HG03135 (cell line): ENCODE data around the gene FGF19.
"Not testable (repeated sequence)": the region's sequence is repeated elsewhere in the genome, so short reads cannot be mapped to it uniquely, and the experiment has no call there.

Source experiments
- ATAC-seq: cut with Tn5 transposase; IDR thresholded peaks from one replicate; pipeline ENCODE4 v1.9.1; 2021; ENCODE audit warnings: mild to moderate bottlenecking, moderate library complexity; ENCODE audit not compliant: unreplicated experiment

The FGF19 gene

DNA sequence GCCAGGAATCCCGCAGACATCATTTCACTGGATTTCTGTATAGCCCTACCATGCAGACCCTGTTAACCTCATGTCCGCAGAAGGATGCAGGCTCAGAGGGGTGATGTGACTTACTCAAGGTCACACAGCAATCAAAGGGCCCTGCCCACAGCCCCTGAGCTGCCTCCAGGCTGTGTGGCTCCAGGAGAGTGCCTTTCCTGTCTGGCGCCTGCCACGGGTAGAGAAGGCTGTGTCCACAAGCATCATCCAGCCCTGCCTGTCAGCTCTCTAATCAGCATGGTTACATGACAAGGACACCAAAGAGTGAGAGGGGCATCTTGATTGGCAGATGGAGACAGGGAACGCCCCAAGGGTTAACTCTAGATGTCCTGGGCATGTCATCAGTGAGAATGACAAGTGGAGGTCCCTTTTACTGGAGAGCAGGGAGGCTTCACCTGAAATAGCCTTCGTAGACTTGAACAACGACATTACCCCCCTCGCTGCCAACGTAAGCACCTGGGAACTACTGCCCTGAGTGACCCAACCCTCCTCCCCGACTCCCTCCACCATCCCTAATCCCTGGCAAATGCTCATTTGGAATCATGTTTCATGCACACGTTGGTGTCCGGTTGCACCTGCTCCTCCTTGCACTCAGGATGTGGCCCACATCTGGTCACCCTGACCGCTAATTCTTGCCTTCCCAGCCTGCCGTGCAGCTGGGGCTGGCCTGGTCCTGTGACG is 6.9 kb downstream of the FGF19 start:
- ATAC-seq: no peak

DNA sequence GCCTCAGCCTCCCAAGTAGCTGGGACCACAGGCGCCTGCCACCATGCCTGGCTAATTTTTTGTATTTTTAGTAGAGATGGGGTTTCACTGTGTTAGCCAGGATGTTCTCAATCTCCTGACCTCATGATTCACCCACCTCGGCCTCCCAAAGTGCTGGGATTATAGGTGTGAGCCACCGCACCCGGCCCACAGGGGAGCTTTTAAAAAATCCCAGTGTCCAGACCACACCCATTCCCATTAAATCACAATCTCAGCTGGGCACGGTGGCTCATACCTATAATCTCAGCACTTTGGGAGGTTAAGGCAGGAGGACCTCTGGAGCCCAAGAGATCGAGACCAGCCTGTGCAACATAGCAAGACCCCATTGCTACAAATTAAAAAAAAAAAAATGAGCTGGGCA is 7.8 kb downstream of the FGF19 start:
- not testable (repeated sequence) for ATAC-seq

DNA sequence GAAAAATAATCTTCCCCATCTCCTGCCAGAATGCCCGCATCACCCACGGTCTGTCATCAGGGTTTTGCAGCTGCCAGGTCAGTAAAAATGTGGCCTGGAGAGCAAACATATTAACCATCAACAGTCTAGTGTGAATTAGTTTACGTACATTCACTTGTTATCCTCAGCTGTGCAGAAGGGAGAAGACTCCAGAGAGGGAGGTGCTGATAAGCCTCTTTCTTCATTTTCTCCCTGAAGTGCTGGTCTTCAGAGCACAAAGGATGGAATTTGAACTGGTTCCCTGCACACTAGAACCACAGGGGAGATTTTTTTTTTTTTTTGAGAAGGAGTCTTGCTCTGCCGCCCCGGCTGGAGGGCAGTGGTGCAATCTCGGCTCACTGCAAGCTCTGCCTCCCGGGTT is 8.2 kb downstream of the FGF19 start:
- ATAC-seq: no peak

DNA sequence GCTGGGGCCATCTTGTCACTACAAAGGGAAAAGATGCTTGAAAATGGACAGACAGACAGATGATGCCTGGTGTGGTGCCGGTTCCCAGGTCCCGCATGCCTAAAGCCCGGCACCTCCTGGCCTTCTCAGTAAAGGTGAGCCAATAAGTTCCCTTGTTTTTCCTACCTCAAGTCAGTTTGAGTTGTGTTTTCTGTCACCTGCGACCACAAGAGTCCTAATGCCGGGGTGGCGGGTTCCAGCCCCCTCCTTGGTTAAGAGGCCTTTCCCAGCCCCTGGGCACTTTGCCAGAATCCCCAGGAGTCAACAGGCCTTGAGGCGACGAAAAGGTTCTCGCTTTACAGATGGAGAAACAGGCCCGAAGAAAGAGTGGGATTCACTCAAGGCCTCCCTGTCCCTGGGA is 9.0 kb downstream of the FGF19 start:
- no peak for ATAC-seq

DNA sequence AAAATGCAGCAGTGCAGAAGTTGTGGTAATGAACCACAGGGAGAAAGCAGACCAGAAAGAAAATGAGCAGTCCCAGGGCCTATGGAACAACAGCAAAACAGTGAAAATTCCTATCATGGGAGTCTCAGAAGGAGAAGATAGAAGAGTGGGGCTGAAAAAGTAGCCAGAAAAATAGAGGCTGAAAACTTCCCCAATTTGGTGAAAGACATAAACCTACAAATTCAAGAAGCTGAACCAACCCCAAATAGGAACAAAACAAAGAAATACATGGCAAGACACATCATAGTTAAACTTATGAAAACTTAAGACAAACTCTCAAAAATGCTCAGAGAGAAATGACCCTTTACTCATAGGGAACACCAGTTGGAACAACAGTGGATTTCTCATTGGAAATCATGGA is 11.4 kb downstream of the FGF19 start:
- ATAC-seq: no peak

DNA sequence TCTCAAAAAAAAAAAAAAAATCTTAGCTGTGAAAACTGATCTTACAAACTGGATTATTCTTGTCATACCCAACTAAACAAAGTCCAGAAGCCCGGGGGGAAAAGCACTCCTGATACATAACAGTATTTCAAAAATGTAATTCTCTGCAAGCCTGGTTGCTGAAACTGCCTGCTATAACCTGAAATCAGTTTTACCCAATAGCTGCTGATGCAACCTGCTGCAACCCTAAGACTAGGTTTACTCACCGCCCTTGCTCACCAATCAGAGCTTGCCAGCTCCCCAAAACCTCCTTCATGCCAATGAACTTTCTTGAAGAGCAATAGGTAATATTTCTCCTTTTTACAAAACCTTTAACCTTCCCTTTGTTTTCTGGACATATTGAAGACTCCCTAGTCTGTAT is 12.4 kb downstream of the FGF19 start:
- no peak for ATAC-seq

DNA sequence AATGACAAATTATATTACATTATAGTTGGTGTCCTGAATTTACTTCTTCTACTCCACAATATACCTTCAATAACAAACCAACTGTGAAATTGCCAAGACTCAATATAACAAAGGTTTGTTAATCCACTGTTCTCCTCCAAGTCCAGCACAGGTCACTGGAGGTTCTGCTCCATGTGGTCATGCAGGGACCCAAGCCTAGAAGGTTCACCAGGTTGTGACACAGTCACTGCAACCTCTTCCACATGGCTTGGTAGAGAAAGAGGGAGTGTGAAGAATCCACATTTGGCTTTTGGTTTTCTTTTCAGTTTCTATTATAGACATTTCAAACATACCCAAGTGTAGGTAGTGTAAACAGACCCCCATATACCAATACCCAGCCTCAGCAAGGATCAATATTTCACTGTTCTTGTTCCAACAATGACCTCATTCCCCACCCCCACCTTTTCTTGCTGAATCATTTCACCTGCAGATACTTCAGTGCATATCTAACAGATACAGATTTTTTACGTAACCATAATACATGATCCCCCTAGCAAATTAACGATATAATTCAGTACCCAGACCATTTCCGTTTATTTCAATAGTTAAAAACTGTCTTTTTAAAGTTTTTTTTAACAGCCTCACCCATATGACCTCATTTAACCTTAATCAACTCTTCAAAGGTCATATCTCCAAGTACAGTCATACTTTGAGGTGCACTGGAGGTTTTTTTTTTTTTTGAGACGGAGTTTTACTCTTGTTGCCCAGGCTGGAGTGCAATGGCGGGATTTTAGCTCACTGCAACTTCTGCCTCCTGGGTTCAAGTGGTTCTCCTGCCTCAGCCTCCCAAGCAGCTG is 14.1 kb downstream of the FGF19 start:
- ATAC-seq: no peak

DNA sequence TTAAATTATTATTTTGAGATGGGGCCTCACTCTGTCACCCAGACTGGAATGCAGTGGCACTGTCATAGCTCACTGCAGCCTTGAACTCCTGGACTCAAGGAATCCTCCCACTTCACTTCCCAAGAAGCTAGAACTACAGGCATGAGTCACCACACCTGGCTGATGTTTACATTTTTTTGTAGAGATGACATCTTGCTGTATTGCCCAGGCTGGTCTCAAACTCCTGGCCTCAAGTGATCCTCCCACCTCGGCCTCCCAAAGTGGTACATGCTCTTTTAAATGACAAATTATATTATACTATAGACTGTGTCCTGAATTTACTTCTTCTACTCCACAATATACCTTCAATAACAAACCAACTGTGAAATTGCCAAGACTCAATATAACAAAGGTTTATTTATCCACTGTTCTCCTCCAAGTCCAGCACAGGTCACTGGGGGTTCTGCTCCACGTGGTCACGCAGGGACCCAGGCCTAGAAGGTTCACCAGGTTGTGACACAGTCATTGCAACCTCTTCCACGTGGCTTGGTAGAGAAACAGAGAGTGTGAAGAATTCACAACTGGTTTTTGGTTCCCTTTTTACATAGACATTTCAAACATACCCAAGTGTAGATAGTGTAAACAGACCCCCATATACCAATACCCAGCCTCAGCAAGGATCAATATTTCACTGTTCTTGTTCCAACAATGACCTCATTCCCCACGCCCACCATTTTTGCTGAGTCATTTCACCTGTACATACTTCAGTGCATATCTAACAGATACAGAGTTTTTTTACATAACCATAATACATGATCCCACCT is 15.7 kb downstream of the FGF19 start:
- ATAC-seq: not testable (repeated sequence)

DNA sequence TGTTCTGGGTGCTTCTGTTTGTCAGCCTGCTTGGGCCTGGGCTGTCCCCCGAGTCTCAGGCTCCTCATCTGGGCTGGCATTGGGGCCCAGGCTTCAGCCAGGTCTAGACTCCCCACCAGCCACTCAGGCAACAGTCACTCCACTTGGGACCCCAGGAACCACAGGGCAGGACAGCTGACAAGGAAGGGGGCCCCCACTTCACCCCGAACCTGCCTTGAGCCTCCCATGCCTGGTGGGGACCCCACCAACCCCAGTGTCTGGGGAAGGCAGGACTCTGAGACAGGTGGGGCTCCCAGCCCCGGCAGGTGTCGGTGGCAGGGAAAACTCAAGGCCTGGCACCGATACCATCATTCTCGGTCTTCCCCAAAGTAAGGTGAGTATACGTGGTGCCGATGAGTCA is 17.0 kb downstream of the FGF19 start:
- ATAC-seq: no peak

DNA sequence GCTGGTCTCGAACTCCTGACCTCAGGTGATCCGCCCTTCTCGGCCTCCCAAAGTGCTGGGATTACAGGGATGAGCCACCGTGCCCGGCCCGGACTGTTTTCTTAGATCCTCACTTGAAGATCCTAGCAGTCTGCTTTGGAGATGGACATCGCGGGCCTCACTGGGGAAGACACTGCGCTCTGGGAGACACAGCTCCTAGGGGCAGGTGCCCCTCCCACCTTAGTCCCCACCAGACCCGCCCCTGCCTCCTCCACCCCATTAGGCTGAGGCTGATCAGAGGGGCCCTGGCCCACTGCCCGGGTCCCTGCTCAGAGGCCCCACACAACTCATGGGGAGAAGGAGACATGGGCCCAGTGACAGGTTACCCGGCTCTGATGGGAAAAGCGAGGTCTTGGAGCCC is 17.4 kb downstream of the FGF19 start:
- no peak for ATAC-seq

DNA sequence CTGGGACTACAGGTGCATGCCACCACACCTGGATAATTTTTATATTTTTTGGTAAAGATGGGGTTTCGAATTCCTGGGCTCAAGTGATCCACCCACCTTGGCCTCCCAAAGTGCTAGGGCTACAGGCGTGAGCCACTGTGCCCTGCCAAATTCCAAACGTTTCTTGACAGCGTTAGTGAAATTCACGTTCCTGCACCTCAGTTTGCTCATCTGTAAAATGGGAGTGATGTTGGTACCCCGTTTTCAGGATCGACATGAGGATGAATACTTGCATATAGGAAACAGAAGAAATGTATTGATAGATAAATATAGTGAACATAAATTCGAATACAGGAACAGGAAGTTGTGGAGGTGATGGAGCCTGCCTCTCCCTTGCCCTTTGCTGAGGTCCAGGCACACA is 18.5 kb downstream of the FGF19 start:
- ATAC-seq: no peak

DNA sequence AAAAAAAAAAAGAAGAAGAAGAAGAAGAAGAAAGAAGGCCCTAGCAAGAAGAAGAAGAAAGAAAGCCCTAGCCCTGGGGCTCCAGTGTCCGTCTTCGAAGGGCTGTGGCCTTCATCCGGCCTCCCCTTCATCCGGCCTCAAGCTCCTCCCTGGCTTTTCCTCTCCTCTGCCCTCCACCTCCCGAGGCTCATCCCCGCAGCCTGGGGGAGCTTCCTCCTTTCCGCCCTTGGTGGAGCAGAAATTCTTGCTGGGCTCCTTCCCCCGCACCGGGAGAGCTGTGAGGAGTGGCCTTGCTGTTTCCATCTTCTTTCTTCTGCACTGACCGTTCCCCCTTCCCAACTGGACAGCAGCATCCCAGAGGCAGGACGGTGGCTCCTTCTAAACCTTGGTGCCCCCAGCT is 19.2 kb downstream of the FGF19 start:
- ATAC-seq: no peak

DNA sequence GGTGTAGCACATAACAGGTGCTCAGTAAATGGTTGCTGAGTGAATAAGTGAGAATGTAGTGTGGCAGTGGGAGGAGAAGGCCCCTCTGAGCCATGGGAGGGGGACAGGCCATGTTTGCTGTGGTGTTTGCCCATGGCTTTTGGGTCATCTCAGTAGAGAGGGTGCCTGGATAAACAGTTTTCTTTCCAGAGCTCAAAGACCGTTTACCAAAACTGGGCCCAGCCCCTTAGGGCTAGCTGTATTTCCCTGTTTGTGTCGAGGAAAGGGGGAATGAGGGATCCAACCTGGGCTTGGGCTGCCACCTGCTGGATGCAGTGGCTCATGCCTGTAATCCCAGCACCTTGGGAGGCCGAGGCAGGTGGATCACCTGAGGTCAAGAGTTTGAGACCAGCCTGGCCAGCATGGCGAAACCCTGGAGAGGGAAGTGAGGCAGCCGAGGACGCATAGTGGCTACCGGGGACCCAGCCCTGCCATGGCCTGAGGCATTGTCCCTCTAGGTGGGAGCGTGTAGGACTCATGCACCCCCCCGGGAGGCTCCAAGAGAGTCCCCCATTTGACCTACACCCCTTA is 20.0 kb downstream of the FGF19 start:
- no peak for ATAC-seq

DNA sequence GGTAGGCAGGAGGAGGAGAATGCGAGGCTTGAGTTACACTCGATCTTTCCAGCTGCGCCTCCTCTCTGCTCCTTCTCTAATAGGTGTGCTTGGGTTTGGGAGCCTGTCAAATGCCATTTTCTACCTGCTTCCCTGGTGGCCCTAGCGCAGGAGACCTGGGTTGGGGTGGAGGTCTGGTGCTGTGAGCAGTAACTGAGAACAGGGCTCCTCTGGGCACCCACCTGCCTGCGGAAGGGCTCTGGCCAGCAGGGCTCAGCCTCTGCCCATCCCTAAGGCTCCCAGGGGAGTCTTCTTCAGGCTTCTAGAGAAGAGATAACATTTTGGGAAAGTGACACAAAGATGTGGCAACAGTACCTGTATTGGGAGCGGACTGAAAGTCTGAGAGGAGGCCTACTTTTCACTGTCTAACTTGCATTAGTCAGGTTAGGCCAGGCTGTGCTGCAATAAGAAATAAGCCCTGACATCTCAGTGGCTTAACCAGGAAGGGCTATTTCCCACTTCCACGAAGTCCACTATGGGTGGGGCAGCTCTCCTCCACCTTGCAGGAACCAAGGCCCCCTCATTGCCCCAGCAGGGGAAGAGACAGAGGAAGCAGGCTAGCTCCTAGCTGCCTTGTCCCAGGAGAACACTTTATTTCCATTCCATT is 21.0 kb downstream of the FGF19 start:
- ATAC-seq: no peak

DNA sequence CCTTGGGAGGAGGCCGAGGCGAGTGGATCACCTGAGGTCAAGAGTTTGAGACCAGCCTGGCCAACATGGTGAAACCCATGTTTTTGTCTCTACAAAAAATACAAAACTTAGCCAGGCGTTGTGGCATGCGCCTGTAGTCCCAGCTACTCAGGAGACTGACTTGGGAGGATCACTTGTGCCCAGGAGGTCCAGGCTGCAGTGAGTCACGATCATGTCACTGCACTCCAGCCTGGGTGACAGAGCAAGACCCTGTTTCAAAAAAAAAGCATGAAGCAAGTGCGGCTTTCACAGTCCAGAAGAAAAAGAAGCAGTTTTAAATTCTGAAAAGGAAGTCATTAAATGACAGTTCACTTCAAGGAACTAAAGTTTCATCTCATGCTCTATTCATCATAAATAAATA is 21.6 kb downstream of the FGF19 start:
- no peak for ATAC-seq

DNA sequence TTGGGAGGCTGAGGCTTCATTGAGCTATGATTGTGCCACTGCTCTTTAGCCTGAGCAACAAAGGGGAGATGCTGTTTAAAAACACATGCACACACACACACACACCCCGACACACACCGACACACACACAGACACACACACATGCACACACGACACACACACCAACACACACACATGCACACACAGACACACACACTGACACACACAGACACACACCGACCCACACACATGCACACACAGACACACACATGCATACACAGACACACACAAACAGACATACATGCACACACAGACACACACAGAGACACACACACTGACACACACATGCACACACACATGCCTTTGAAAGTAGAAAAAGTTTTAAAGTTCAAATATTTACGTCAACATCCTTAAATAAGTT is 23.1 kb downstream of the FGF19 start:
- ATAC-seq: no peak

DNA sequence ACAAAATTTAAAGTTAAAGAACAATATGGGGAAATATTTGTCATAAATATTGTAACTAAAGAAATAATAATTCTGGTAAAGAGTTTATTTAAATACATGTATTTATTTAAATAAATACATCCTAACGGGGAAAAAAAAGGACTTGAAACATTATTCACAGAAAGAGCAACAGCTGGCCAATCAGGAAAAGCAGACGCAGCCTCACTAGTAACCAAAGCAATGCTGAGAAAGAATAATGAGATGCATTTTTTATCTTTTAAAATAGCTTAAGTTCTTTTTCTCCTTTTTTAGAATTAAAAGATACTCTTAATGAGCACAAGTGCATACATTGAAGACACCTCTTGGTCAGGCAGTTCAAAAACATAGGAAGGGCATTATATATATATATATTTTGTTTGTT is 26.1 kb downstream of the FGF19 start:
- ATAC-seq: no peak

DNA sequence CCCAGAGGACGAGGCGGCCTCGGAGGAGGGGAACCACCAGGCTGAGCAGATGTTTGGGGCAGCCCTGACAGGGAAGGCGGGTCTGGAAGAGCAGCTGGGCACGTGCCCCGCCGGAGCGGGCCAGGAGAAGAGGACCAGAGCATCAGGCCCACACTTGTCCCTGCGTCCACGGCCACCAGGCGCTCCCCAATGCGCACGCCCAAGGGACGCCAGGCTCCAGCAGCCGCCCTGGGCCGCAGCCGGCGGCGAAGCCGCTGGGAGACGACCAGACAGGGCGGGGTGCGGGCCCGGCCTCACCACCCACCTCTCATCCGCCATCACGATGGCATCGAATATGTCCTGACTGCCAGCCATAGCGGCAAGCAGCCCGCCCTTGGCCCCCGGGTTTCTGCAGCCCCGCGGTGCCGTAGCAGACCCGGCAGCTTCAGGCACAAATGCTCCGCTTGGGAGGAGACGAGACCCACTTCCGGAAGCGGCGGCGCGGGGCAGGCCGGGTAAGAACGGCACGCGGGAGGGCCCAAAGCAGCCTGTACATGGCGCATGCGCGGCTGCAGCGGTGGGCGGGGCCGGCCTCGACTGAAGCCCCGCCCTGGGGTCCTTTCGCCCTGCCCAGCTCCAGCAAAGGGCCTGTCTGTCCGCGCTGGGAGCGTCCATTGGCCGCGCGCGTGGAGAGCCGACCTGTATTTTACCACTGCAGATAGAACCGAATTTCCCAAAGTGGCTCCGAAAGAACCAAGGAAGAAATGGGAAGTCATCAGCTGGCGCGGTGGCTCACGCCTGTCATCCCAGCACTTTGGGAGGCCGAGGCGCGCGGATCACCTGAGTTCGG is 28.7 kb downstream of the FGF19 start, which contains the start of gene LTO1:
Gene LTO1, minus strand, starts transcription at position 468 of the 829 bp plus-strand sequence. Its CDS starts 114 bp downstream, at position 354.
- ATAC-seq: peak; percentile 79

DNA sequence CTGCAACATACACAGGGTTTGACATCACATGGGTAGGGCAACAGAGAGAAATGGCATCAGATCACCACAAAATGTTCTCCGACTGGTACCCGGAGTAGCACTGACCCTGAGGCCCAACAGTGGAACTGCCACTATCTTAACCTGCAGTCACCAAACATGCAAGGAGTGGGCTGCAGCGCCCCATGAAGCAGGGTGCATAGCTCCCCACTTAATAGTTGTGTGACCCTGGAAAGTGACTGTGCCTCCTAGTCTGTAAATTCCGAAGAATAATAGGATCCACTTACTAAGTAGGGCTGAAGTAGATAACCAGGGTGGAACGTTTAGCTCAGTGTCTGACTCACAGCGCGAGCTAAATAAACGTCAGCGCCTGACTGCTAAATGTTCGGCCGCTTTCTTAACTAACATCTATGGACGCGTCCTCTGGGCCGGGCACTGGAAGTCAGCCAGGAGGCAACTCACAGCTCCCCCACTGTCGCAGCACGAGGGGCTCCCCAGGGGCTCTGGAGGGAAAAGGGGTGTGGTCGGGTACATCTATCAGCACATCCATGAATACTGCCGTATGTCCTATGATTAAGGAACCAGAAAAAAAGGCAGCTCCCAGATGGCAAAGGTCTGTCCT is 29.4 kb downstream of the FGF19 start:
- no peak for ATAC-seq
